ENCODE data around the gene FGF8. TPM values are rescaled to one million over a fixed set of nuclear protein-coding genes. Genes with fewer than 3 reads are reported as not detected.

Gene FGF8
- total and polyA plus RNA-seq, 10 of the 15 experiments (the other 5 are each of a cell fraction or from before 2014, with no cell fraction given): 0.08 to 0.43 (median 0.17) TPM; not detected in 7

DNA sequence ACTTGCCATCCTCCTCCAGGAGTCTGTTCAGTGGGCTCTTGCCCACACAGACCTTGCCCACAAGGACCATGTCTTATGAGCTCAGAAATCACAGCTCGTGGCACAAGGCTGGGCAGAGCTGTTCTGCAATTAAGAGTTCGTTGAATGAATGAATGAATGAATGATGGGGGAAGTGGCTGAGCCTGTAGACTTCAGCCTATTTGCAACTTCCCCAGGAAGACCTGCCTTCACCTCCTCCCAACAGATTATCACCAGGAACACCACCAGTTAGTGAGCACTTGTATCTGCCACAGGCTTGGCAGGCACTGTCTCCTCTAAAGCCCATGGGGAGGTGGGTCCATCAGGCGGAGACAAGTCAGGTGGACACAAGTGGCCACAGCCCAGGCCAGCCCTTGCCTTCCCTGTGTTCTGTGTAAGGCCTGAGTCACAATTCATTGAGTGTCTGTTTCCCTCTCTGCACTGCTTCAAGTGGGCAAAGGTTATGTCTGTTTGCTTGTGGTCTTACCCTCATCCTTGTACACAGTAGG, 1.8 kb upstream of the FGF8 start:
- Histone ChIP-seq H3K4me3 (no peak overlapping the region), H3K79me2 (ENCODE audit: control insufficient read depth, insufficient read depth, low read length) (peaks cover 7% of the 10 kb centered on the region), H3K27me3 (replicated peaks in 1 of 2; ENCODE audit: control insufficient read depth in 2 of 2, insufficient read depth in 2 of 2, low read length in 1 of 2) (peaks cover 13 to 20% of the 10 kb centered on the region in 2 experiments; a peak in 3 of 4 replicates), H4K20me1 (ENCODE audit: control insufficient read depth, insufficient read depth) (no peaks in the 10 kb centered on the region), H3K9ac (ENCODE audit: control insufficient read depth, insufficient read depth, low read length) (no peak overlapping the region), H2AFZ (ENCODE audit: control insufficient read depth, low read depth, low read length) (no peak overlapping the region), H3K4me1 (ENCODE audit: control insufficient read depth, insufficient read depth, low read length) (peaks cover 43% of the 10 kb centered on the region), H3K27ac (ENCODE audit: control insufficient read depth, insufficient read depth) (no peak overlapping the region), H3K36me3 (ENCODE audit: control insufficient read depth in 2 of 2, insufficient read depth in 2 of 2, low read length in 1 of 2) (no peaks in the 10 kb centered on the region), H3K4me2 (ENCODE audit: control insufficient read depth, insufficient read depth) (no peak overlapping the region), H3K9me3 (replicated peaks; ENCODE audit: control insufficient read depth, insufficient read depth, low read length) (no peaks in the 10 kb centered on the region)
- ChIA-PET SMC1A (ENCODE audit: uncharacterized antibody, unreplicated experiment) (no interaction called here), RAD21 (ENCODE audit: unreplicated experiment) (no interaction called here), CTCF (interaction anchor here (9.8 kb wide), 1 partner anchor 177 kb away, joined by 334 read pairs; no protein-coding TSS in a partner anchor), POLR2A (no interaction called here)
- no TSS peak for BruUV-seq (replicated peaks)
- DNase-seq (ENCODE audit: low read depth, low spot score) (no peak), ATAC-seq (no peak), FAIRE-seq (peak; percentile 70)
- no peak for TF ChIP-seq TARDBP (IDR thresholded peaks at IDR 0.05; ENCODE audit: borderline replicate concordance)
- 0 out of 2 replicates have a peak, but pooled peaks have one; percentile 20 for TF ChIP-seq ZNF24 (IDR thresholded peaks at IDR 0.05)
- 88% methylated on average over 3 of the region's 3 CpGs for WGBS (ENCODE audit: insufficient coverage, insufficient replicate concordance, low lambda C conversion rate, missing lambda C conversion rate)
- intact Hi-C loops (cut with micrococcal nuclease; ENCODE audit: unreplicated experiment): no loop called here
- in situ Hi-C loops (cut with MboI): no loop called here

DNA sequence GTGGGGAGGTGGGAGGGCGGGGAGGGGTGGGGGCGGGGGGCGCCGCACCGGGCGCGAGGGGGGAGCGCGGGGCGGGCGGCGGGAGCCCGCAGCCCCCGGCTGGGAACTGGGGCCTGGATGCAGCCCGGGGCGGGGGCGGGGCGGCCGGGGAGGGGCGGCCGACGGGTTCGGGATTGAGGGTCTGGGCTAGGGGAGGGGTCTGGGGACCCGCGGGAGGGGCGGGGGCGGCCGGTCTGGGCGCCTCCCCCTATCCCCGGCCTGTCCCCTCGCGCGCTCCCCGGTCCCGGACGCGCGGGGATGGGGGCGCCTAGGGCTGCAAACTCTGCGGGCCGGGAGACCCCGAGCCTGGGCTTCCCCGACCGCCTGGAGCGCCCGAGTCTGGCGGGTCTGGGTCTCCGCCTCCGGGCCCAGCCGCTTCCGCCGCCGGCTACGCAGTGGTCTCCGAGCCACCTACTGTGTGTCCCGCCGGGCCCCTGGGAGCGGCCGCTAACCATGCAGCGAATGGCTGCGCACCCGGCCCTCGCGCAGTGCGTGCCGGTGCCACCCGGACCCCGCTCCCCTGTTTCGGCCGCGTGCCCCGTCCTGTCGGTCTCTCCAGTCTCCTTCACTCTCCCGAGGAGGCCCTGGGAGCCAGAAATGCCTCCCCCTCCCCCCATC, 375 bp upstream of the FGF8 start:
- Histone ChIP-seq H2AFZ (ENCODE audit: control insufficient read depth, low read depth, low read length) (no peak overlapping the region), H3K9ac (ENCODE audit: control insufficient read depth, insufficient read depth, low read length) (no peak overlapping the region), H3K27ac (ENCODE audit: control insufficient read depth, insufficient read depth) (no peak overlapping the region), H3K79me2 (ENCODE audit: control insufficient read depth, insufficient read depth, low read length) (no peaks in the 10 kb centered on the region; the same call in 1 of the 2 replicates), H3K4me1 (ENCODE audit: control insufficient read depth, insufficient read depth, low read length) (peaks cover 33% of the 10 kb centered on the region), H4K20me1 (ENCODE audit: control insufficient read depth, insufficient read depth) (no peaks in the 10 kb centered on the region), H3K27me3 (replicated peaks in 1 of 2; ENCODE audit: control insufficient read depth in 2 of 2, insufficient read depth in 2 of 2, low read length in 1 of 2) (peaks cover 13 to 20% of the 10 kb centered on the region in 2 experiments; a peak in 3 of 4 replicates), H3K36me3 (ENCODE audit: control insufficient read depth in 2 of 2, insufficient read depth in 2 of 2, low read length in 1 of 2) (no peaks in the 10 kb centered on the region), H3K4me2 (ENCODE audit: control insufficient read depth, insufficient read depth) (peak overlapping the region; percentile 59), H3K9me3 (replicated peaks; ENCODE audit: control insufficient read depth, insufficient read depth, low read length) (no peaks in the 10 kb centered on the region), H3K4me3 (no peak overlapping the region)
- ChIA-PET SMC1A (ENCODE audit: uncharacterized antibody, unreplicated experiment) (no interaction called here), POLR2A (interaction anchor here (0.5 kb wide), 1 partner anchor 76 kb away, joined by 4 read pairs; no protein-coding TSS in a partner anchor), RAD21 (ENCODE audit: unreplicated experiment) (interaction anchor here (1.8 kb wide), 1 partner anchor 173 kb away, joined by 4 read pairs; no protein-coding TSS in a partner anchor), CTCF (interaction anchor here (9.8 kb wide), 1 partner anchor 176 kb away, joined by 334 read pairs; no protein-coding TSS in a partner anchor)
- BruUV-seq (replicated peaks): no TSS peak
- intact Hi-C loops (cut with micrococcal nuclease; ENCODE audit: unreplicated experiment) (no loop called here), in situ Hi-C loops (cut with MboI) (no loop called here)
- no peak for FAIRE-seq
- no peak for DNase-seq (ENCODE audit: low read depth, low spot score)
- 34% methylated on average over 36 of the region's 74 CpGs for WGBS (ENCODE audit: insufficient coverage, insufficient replicate concordance, low lambda C conversion rate, missing lambda C conversion rate)
- no peak for ATAC-seq
- TF ChIP-seq ZNF207 (IDR thresholded peaks at IDR 0.05; ENCODE audit: borderline replicate concordance) (no peak), MTA2 (IDR thresholded peaks at IDR 0.05; ENCODE audit: low read depth) (no peak), DPF2 (IDR thresholded peaks at IDR 0.05) (0 out of 2 replicates have a peak, but pooled peaks have one; percentile 14), NFYA (IDR thresholded peaks at IDR 0.05; ENCODE audit: borderline replicate concordance, low read depth, low read length) (no peak), HDAC6 (IDR thresholded peaks at IDR 0.05; ENCODE audit: unreplicated experiment) (peak; percentile 42), HDGF (IDR thresholded peaks at IDR 0.05) (no peak), SUZ12 (IDR thresholded peaks at IDR 0.05; ENCODE audit: unreplicated experiment) (peak; percentile 80)
- TF ChIP-seq, protein P1, sequence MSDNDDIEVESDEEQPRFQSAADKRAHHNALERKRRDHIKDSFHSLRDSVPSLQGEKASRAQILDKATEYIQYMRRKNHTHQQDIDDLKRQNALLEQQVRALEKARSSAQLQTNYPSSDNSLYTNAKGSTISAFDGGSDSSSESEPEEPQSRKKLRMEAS (IDR thresholded peaks at IDR 0.05; ENCODE audit: low read depth, low read length): no peak
